Activated T-cell treated with anti-CD3 and anti-CD28 coated beads, Interleukin-2, amount 50 U/mL, for 4 hours (primary cell): ENCODE data around the gene ARSB. TPM values are rescaled to one million over a fixed set of nuclear protein-coding genes. Genes with fewer than 3 reads are reported as not detected.
"Not testable (repeated sequence)": the region's sequence is repeated elsewhere in the genome, so short reads cannot be mapped to it uniquely, and the experiment has no call there.

Source experiments
- ATAC-seq, 2 donors: fragments of 200-7000 bp; cut with Tn5 transposase; one replicate each; pipeline ENCODE4 v1.10.0; 2021
- DNase-seq: peaks from one replicate; pipeline ENCODE4 v3.0.0-alpha.2; 2020
- H3K27me3 Mint-ChIP-seq: one replicate; pipeline ENCODE4 v1.8.0; 2021; ENCODE audit warnings: low read depth, mixed read lengths
- H3K36me3 Mint-ChIP-seq: one replicate; pipeline ENCODE4 v1.8.0; 2022; ENCODE audit warnings: mixed read lengths; ENCODE audit not compliant: insufficient read depth
- H3K4me1 Mint-ChIP-seq: one replicate; pipeline ENCODE4 v1.8.0; 2021; ENCODE audit warnings: low read depth, mixed read lengths
- H3K4me3 Mint-ChIP-seq: one replicate; pipeline ENCODE4 v1.8.0; 2021; ENCODE audit warnings: mild to moderate bottlenecking, moderate library complexity, mixed read lengths
- H3K9me3 Mint-ChIP-seq: one replicate; pipeline ENCODE4 v1.8.0; 2021; ENCODE audit warnings: mixed read lengths
- total RNA-seq, 3 donors: library from RNA; stranded (reverse); gene quantifications; one replicate each; pipeline ENCODE4 v1.2.1, GENCODE V29; 2021

The ARSB gene
- total RNA-seq, 3 donors from 2014 or later = 9.4 to 12.7 (median 11.0) TPM

GRCh38 chr5:78779262-78779661 lies 205.8 kb downstream of the ARSB start:
- Mint-ChIP-seq H3K4me3 (no peak overlapping the region), H3K36me3 (peaks cover 19% of the 10 kb centered on the region), H3K4me1 (peaks cover 2% of the 10 kb centered on the region), H3K9me3 (no peaks in the 10 kb centered on the region), H3K27me3 (no peaks in the 10 kb centered on the region)
- DNase-seq (no peak), ATAC-seq (no peak)

GRCh38 chr5:78778538-78778937 lies 206.6 kb downstream of the ARSB start:
- no peaks in the 10 kb centered on the region for H3K9me3 Mint-ChIP-seq
- no peaks in the 10 kb centered on the region for H3K27me3 Mint-ChIP-seq
- H3K4me3 Mint-ChIP-seq = no peak overlapping the region
- no peak for ATAC-seq
- peaks cover 19% of the 10 kb centered on the region for H3K36me3 Mint-ChIP-seq
- no peaks in the 10 kb centered on the region for H3K4me1 Mint-ChIP-seq
- DNase-seq = no peak

- Mint-ChIP-seq H3K9me3 (no peaks in the 10 kb centered on the region), H3K36me3 (peaks cover 21% of the 10 kb centered on the region), H3K4me1 (no peaks in the 10 kb centered on the region), H3K27me3 (no peaks in the 10 kb centered on the region), H3K4me3 (no peak overlapping the region)
- DNase-seq (no peak), ATAC-seq (no peak)
These were observed 207.2 kb downstream of the ARSB start for GRCh38 chr5:78777901-78778300.

GRCh38 chr5:78776637-78777036 lies 208.5 kb downstream of the ARSB start:
- H3K36me3 Mint-ChIP-seq = peaks cover 18% of the 10 kb centered on the region
- H3K27me3 Mint-ChIP-seq = no peaks in the 10 kb centered on the region
- H3K9me3 Mint-ChIP-seq = no peaks in the 10 kb centered on the region
- ATAC-seq = no peak
- H3K4me1 Mint-ChIP-seq = peaks cover 2% of the 10 kb centered on the region
- no peak for DNase-seq
- no peak overlapping the region for H3K4me3 Mint-ChIP-seq

GRCh38 chr5:78773655-78774054 lies 211.5 kb downstream of the ARSB start:
- DNase-seq (no peak), ATAC-seq (no peak)
- no peak overlapping the region for H3K4me3 Mint-ChIP-seq
- H3K9me3 Mint-ChIP-seq = no peaks in the 10 kb centered on the region
- no peaks in the 10 kb centered on the region for H3K27me3 Mint-ChIP-seq
- peaks cover 4% of the 10 kb centered on the region for H3K4me1 Mint-ChIP-seq
- peaks cover 5% of the 10 kb centered on the region for H3K36me3 Mint-ChIP-seq

- H3K4me1 Mint-ChIP-seq = peaks cover 4% of the 10 kb centered on the region
- no peaks in the 10 kb centered on the region for H3K9me3 Mint-ChIP-seq
- ATAC-seq = no peak
- H3K36me3 Mint-ChIP-seq = peaks cover 5% of the 10 kb centered on the region
- H3K4me3 Mint-ChIP-seq = no peak overlapping the region
- DNase-seq = no peak
- no peaks in the 10 kb centered on the region for H3K27me3 Mint-ChIP-seq
These were observed 213.6 kb downstream of the ARSB start for GRCh38 chr5:78771260-78772205.

GRCh38 chr5:78768781-78769380 lies 216.2 kb downstream of the ARSB start:
- H3K27me3 Mint-ChIP-seq = peaks cover 4% of the 10 kb centered on the region
- peaks cover 5% of the 10 kb centered on the region for H3K36me3 Mint-ChIP-seq
- DNase-seq (no peak), ATAC-seq (no peak)
- H3K9me3 Mint-ChIP-seq = no peaks in the 10 kb centered on the region
- no peak overlapping the region for H3K4me3 Mint-ChIP-seq
- H3K4me1 Mint-ChIP-seq = peaks cover 4% of the 10 kb centered on the region

GRCh38 chr5:78766412-78766762 lies 218.7 kb downstream of the ARSB start:
- DNase-seq = no peak
- Mint-ChIP-seq H3K9me3 (no peaks in the 10 kb centered on the region), H3K4me1 (no peaks in the 10 kb centered on the region), H3K4me3 (no peak overlapping the region), H3K27me3 (peaks cover 4% of the 10 kb centered on the region), H3K36me3 (no peaks in the 10 kb centered on the region)
- ATAC-seq = no peak

GRCh38 chr5:78765756-78766411 lies 219.2 kb downstream of the ARSB start:
- no peak overlapping the region for H3K4me3 Mint-ChIP-seq
- no peaks in the 10 kb centered on the region for H3K36me3 Mint-ChIP-seq
- DNase-seq (no peak), ATAC-seq (no peak)
- no peaks in the 10 kb centered on the region for H3K4me1 Mint-ChIP-seq
- peaks cover 4% of the 10 kb centered on the region for H3K27me3 Mint-ChIP-seq
- no peaks in the 10 kb centered on the region for H3K9me3 Mint-ChIP-seq

GRCh38 chr5:78765116-78765515 lies 220.0 kb downstream of the ARSB start:
- Mint-ChIP-seq H3K4me1 (no peaks in the 10 kb centered on the region), H3K4me3 (no peak overlapping the region), H3K36me3 (no peaks in the 10 kb centered on the region), H3K9me3 (no peaks in the 10 kb centered on the region), H3K27me3 (peaks cover 4% of the 10 kb centered on the region)
- ATAC-seq (no peak), DNase-seq (no peak)

GRCh38 chr5:78763659-78764189 lies 221.4 kb downstream of the ARSB start:
- H3K4me3 Mint-ChIP-seq = no peak overlapping the region
- no peaks in the 10 kb centered on the region for H3K36me3 Mint-ChIP-seq
- no peaks in the 10 kb centered on the region for H3K4me1 Mint-ChIP-seq
- peaks cover 4% of the 10 kb centered on the region for H3K27me3 Mint-ChIP-seq
- no peak for DNase-seq
- no peaks in the 10 kb centered on the region for H3K9me3 Mint-ChIP-seq
- no peak for ATAC-seq

GRCh38 chr5:78762743-78763142 lies 222.4 kb downstream of the ARSB start:
- H3K4me3 Mint-ChIP-seq, H3K9me3 Mint-ChIP-seq, DNase-seq, H3K4me1 Mint-ChIP-seq, H3K27me3 Mint-ChIP-seq, ATAC-seq, H3K36me3 Mint-ChIP-seq: not testable (repeated sequence)

GRCh38 chr5:78761840-78762239 lies 223.3 kb downstream of the ARSB start:
- Mint-ChIP-seq H3K4me1 (peaks cover 4% of the 10 kb centered on the region), H3K9me3 (no peaks in the 10 kb centered on the region), H3K36me3 (no peaks in the 10 kb centered on the region), H3K27me3 (peaks cover 4% of the 10 kb centered on the region), H3K4me3 (no peak overlapping the region)
- DNase-seq = no peak
- ATAC-seq = no peak

GRCh38 chr5:78760770-78761169 lies 224.3 kb downstream of the ARSB start:
- H3K4me1 Mint-ChIP-seq = peaks cover 4% of the 10 kb centered on the region
- no peak for ATAC-seq
- H3K36me3 Mint-ChIP-seq = no peaks in the 10 kb centered on the region
- no peaks in the 10 kb centered on the region for H3K9me3 Mint-ChIP-seq
- H3K27me3 Mint-ChIP-seq = peaks cover 3% of the 10 kb centered on the region
- no peak overlapping the region for H3K4me3 Mint-ChIP-seq
- no peak for DNase-seq
